Esophagus muscularis mucosa (tissue), 4 donors: ENCODE data around the gene SV2C. TPM values are rescaled to one million over a fixed set of nuclear protein-coding genes. Genes with fewer than 3 reads are reported as not detected.

Source experiments
- DNase-seq: peaks from one replicate; pipeline ENCODE4 v3.0.0-alpha.2; 2017; ENCODE audit errors: extremely low spot score
- H3K27ac ChIP-seq, 4 donors: fragments of 200-600 bp; sonication (generic); replicated peaks in 1 of 4; 1 replicate in 3 of 4; 2 replicates in 1 of 4; pipeline ENCODE4 v1.5.1; 2016 to 2019; ENCODE audit warnings: mild to moderate bottlenecking in 1 of 4
- H3K27me3 ChIP-seq, 4 donors: fragments of 200-600 bp; sonication (generic); one replicate each; pipeline versions ENCODE4 v1.5.1 to v1.6.0; 2016 to 2019
- H3K36me3 ChIP-seq, 4 donors: fragments of 200-600 bp; sonication (generic); one replicate each; pipeline ENCODE4 v1.5.1; 2016 to 2019
- H3K4me1 ChIP-seq, 4 donors: fragments of 200-600 bp; sonication (generic); one replicate each; pipeline ENCODE4 v1.5.1; 2016 to 2019
- H3K4me3 ChIP-seq, 4 donors: fragments of 200-600 bp; sonication (generic); 1 replicate in 2 of 4; 2 replicates in 2 of 4; pipeline ENCODE4 v1.5.1; 2016 to 2019; ENCODE audit warnings: mild to moderate bottlenecking in 4 of 4, moderate library complexity in 1 of 4
- H3K9me3 ChIP-seq, 4 donors: fragments of 200-600 bp; sonication (generic); 1 replicate in 3 of 4; 2 replicates in 1 of 4; pipeline ENCODE4 v1.5.1; 2016 to 2019
- EP300 ChIP-seq: sonication (generic); formaldehyde crosslinking; IDR thresholded peaks from one replicate; pipeline ENCODE4 v1.6.1; 2017; ENCODE audit warnings: antibody characterized with exemption
- POLR2A ChIP-seq: fragments of 450-650 bp; IDR thresholded peaks from one replicate; pipeline ENCODE4 v1.6.1; 2017; ENCODE audit warnings: antibody characterized with exemption, moderate library complexity, mild to moderate bottlenecking, low read depth
- POLR2AphosphoS5 ChIP-seq, 2 donors: sonication (generic); formaldehyde crosslinking; IDR thresholded peaks; one replicate each; pipeline ENCODE4 v1.6.1; 2017; ENCODE audit warnings: antibody characterized with exemption in 2 of 2
- WGBS: methylation state at CpG from one replicate; pipeline ENCODE4 v1.1.5; 2018; 5-methylcytosine and 5-hydroxymethylcytosine counted together
- intact Hi-C: fragments of 100-400 bp; cut with DNase I; formaldehyde crosslinking; loops from one replicate; pipeline ENCODE4 v1.15.1; 2023
- total RNA-seq, 4 donors: library from RNA; depleted of rRNA; stranded (reverse); fragments of >200 nt; gene quantifications; one replicate each; pipeline versions ENCODE4 v1.1.0 to v1.2.1, GENCODE V29; 2016
- TF ChIP-seq, protein P1 (sequence below), 3 experiments: fragments of 200-600 bp in 2 of 3; fragments of 450-650 bp in 1 of 3; sonication (generic) in 2 of 3; IDR thresholded peaks; one replicate each; pipeline ENCODE4 v1.5.1; 2017 to 2019; ENCODE audit warnings: antibody characterized with exemption in 3 of 3, mild to moderate bottlenecking in 2 of 3, moderate library complexity in 1 of 3

SV2C gene
- total RNA-seq, 4 donors from 2014 or later: 0.23 to 0.99 (median 0.47) TPM

DNA sequence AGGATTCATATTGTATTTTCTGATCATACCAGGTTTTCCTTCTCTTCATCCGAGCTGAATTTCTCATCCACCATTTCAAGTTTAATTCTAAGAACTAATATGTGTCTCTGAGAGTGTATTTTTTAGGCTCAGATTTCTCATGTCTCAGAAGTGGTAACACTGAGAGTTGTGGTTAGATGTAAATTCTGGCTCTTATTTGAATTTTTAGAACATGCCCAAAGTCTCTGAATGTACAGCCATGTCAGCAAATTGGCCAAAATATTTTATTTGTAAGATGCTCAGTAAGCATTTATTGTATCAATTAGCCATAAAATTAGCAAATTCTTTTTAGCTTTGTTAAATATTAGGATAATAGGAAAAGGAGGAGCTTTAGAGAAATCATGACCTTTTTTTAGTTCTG, 16.6 kb downstream of the SV2C start:
- TF ChIP-seq POLR2A: no peak
- no peak for TF ChIP-seq POLR2AphosphoS5 (IDR thresholded peaks at IDR 0.05)
- TF ChIP-seq EP300: no peak
- TF ChIP-seq, protein P1, sequence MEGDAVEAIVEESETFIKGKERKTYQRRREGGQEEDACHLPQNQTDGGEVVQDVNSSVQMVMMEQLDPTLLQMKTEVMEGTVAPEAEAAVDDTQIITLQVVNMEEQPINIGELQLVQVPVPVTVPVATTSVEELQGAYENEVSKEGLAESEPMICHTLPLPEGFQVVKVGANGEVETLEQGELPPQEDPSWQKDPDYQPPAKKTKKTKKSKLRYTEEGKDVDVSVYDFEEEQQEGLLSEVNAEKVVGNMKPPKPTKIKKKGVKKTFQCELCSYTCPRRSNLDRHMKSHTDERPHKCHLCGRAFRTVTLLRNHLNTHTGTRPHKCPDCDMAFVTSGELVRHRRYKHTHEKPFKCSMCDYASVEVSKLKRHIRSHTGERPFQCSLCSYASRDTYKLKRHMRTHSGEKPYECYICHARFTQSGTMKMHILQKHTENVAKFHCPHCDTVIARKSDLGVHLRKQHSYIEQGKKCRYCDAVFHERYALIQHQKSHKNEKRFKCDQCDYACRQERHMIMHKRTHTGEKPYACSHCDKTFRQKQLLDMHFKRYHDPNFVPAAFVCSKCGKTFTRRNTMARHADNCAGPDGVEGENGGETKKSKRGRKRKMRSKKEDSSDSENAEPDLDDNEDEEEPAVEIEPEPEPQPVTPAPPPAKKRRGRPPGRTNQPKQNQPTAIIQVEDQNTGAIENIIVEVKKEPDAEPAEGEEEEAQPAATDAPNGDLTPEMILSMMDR (IDR thresholded peaks at IDR 0.05): no peak
- intact Hi-C loops: no loop called here
- WGBS: 78% methylated on average over 1 of the region's 1 CpG
- no peak for DNase-seq
- no peaks in the 10 kb centered on the region for H3K27me3 ChIP-seq
- no peak overlapping the region for H3K27ac ChIP-seq
- no peaks in the 10 kb centered on the region for H3K9me3 ChIP-seq
- no peak overlapping the region for H3K4me3 ChIP-seq
- H3K4me1 ChIP-seq: no peaks in the 10 kb centered on the region
- H3K36me3 ChIP-seq: no peaks in the 10 kb centered on the region

- TF ChIP-seq EP300: no peak
- TF ChIP-seq, protein P1 (IDR thresholded peaks at IDR 0.05): no peak
- TF ChIP-seq POLR2A: no peak
- no peak for TF ChIP-seq POLR2AphosphoS5 (IDR thresholded peaks at IDR 0.05)
- H3K36me3 ChIP-seq: no peaks in the 10 kb centered on the region
- no peak overlapping the region for H3K27ac ChIP-seq
- no peaks in the 10 kb centered on the region for H3K9me3 ChIP-seq
- 7% methylated on average over 2 of the region's 2 CpGs for WGBS
- no peak overlapping the region for H3K4me3 ChIP-seq
- no peaks in the 10 kb centered on the region for H3K27me3 ChIP-seq
- no peak for DNase-seq
- intact Hi-C loops: no loop called here
- H3K4me1 ChIP-seq: no peaks in the 10 kb centered on the region
These were observed 20.8 kb downstream of the SV2C start for GRCh38 chr5:76104027-76104426.

DNA sequence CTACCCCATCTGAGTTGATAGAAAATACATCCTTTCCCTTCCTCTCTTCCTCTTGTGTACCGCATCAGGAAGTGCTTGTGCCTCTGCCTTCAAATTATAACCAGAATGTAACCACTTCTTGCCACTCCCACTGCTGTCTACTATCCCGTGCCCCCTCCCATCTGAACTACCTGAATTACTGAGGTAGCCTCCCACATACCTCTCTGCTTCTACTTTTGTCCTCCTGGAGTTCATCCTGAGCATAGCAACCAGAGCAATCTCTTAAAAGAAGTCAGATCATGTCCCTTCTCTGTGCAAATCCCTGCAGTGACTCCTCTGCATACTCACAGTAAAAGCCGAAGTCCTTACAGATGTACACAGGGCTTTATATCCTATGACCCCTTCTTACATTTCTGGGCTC, 23.0 kb downstream of the SV2C start:
- DNase-seq: no peak
- TF ChIP-seq POLR2A (no peak), POLR2AphosphoS5 (IDR thresholded peaks at IDR 0.05) (no peak), EP300 (no peak)
- TF ChIP-seq, protein P1 (IDR thresholded peaks at IDR 0.05): no peak
- Histone ChIP-seq H3K4me1 (no peaks in the 10 kb centered on the region), H3K9me3 (no peaks in the 10 kb centered on the region), H3K4me3 (no peak overlapping the region), H3K27ac (no peak overlapping the region), H3K36me3 (no peaks in the 10 kb centered on the region), H3K27me3 (no peaks in the 10 kb centered on the region)
- WGBS: 73% methylated on average over 3 of the region's 3 CpGs
- intact Hi-C loops: no loop called here

- no peak overlapping the region for H3K4me3 ChIP-seq
- H3K36me3 ChIP-seq: no peaks in the 10 kb centered on the region
- TF ChIP-seq POLR2AphosphoS5 (IDR thresholded peaks at IDR 0.05) (no peak), POLR2A (no peak), EP300 (no peak)
- TF ChIP-seq, protein P1 (IDR thresholded peaks at IDR 0.05): no peak
- H3K27ac ChIP-seq: no peak overlapping the region
- H3K9me3 ChIP-seq: no peaks in the 10 kb centered on the region
- no peaks in the 10 kb centered on the region for H3K27me3 ChIP-seq
- peaks cover 0 to 5% (median 3%) of the 10 kb centered on the region in 4 donors for H3K4me1 ChIP-seq
- no peak for DNase-seq
- intact Hi-C loops: no loop called here
- 72% methylated on average over 7 of the region's 7 CpGs for WGBS
These were observed 28.4 kb downstream of the SV2C start for GRCh38 chr5:76111477-76112174.

- DNase-seq: no peak
- H3K36me3 ChIP-seq: no peaks in the 10 kb centered on the region
- H3K27ac ChIP-seq: no peak overlapping the region
- WGBS: 87% methylated on average over 4 of the region's 4 CpGs
- intact Hi-C loops: no loop called here
- H3K27me3 ChIP-seq: no peaks in the 10 kb centered on the region
- no peak overlapping the region for H3K4me3 ChIP-seq
- TF ChIP-seq POLR2A (no peak), EP300 (no peak), POLR2AphosphoS5 (IDR thresholded peaks at IDR 0.05) (no peak)
- TF ChIP-seq, protein P1 (IDR thresholded peaks at IDR 0.05): no peak
- H3K4me1 ChIP-seq: peaks cover 0 to 5% (median 3%) of the 10 kb centered on the region in 4 donors
- H3K9me3 ChIP-seq: no peaks in the 10 kb centered on the region
These were observed 29.9 kb downstream of the SV2C start for GRCh38 chr5:76113103-76113502.
